ENCODE measurements around the gene CBX2.
"Not testable (repeated sequence)": the region's sequence is repeated elsewhere in the genome, so short reads cannot be mapped to it uniquely, and the experiment has no call there.

CBX2 gene

DNA sequence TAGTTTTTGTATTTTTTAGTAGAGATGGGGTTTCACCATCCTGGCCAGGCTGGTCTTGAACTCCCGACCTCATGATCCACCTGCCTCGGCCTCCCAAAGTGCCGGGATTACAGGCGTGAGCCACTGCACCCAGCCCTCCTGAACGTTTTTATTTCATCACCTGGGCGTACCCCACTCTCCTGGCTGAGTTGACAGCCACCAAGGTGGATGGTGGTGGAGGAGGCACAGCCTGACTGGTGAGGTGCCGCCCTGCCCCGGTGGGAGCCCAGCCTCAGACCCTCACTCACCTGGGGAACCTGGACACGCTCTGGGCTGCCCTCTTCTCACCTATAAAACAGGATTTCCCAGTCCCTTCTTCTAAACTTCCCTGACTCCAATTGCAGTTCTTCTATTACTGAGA is 5.2 kb upstream of the CBX2 start:
- DNase-seq: not testable (repeated sequence)

DNA sequence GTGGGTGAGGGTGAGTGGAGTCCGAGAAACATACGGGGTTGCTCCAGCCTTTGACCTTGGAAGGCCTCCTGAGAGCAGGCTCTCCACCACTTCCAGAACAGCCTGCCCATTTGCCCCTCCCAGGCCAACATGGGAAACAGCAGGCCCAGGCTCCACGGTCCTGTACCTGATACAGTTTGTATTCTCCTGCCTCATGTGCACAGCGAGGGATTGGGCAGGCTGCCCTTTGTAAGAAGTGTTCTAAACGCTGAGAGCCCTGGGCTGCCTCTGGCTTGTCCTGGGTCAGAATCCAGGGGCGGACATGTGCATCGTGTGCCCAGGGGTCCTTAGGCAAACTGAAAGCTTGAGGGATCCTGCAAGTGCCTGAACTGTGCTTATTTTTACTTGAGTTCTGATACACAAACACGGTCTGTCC is 3.4 kb upstream of the CBX2 start:
- no peak for DNase-seq

DNA sequence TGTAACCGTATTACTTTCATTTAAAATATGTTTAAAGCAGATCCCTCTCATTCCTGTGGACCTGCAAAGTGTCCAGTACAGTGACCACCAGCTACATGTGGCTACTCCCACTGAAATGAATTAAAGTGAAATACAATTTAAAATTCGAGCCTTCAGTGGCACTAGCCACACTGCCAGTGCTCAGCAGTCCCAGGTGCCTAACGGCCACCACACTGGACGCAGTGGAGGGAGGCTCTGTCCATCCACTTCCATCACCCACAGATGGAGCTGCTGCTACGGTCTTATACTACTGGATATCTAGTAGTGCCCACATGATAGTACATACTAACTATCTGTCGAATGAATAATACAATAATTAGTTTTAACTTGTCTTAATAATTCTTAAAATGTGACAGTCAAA is 2.3 kb upstream of the CBX2 start:
- DNase-seq: no peak

DNA sequence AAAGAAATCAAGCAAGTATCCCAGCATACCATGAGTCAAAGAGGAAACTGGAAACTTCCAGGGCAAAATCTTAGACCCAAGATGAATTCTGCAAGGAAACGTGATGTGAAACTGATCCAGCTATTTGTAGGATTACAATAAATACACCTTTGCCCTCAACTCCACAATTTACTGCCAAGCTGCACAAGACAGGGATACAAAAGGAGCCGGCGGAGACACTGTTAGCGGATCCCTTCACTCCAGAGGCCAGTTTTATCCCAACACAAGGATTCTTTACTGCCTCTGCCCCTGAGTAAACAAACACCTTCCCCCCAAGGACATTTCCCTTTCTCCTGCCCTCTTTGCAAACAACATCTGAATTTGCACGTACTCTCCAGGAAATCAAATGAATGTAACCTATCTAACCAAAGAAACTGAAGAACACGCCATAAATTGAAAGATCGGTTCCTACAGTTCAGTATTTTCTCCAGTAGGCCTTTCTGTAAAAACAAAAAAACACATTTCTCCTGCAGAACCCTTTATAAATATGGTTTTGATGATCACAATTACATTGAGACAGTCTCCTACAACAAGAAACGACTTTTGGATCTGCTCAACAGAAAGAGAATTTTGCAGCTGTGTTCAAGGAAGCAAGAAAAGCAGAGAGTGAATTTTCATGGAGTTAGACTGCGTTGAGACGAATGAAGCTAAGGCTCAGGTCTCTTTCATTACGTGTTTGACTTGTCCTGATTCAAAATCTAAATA is 1.4 kb upstream of the CBX2 start:
- DNase-seq: no peak

DNA sequence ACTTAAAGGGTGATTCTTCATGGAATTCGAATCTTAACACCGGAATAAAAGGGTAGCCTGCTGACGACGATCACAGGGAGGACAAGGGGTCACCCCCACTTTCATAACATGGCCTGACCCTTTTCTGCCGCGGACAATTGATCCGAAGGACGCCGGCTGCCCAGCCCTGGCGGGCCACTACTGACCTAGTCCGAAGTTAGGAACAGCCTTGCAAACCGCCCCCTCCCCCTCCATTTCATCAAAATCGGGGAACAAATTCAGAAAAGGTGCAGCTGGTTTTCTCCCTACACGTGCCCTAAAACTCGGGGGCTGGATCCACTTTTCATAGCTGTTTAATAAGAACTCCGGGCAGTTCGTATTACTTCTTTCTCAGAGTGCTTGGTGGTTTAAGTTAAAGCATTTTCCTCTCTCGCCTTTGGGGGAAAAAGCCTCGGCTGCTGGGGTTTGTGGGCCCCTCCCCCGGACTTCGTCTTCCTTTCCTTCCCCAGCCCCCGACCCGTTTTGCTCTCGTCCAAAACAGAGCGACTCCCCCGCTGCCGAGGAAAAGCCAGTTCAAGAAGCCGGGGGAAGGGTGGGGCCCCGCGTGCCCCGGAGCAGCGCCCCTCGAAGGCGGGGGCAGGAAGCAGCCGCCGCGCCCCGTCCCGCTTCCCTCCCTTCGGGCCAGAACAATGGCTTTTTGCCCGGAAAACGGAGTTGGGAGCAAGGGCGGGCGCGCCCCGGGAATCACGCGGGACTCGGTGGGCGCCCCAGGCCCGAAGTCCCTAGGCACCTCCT is 641 bp upstream of the CBX2 start:
- DNase-seq: no peak

DNA sequence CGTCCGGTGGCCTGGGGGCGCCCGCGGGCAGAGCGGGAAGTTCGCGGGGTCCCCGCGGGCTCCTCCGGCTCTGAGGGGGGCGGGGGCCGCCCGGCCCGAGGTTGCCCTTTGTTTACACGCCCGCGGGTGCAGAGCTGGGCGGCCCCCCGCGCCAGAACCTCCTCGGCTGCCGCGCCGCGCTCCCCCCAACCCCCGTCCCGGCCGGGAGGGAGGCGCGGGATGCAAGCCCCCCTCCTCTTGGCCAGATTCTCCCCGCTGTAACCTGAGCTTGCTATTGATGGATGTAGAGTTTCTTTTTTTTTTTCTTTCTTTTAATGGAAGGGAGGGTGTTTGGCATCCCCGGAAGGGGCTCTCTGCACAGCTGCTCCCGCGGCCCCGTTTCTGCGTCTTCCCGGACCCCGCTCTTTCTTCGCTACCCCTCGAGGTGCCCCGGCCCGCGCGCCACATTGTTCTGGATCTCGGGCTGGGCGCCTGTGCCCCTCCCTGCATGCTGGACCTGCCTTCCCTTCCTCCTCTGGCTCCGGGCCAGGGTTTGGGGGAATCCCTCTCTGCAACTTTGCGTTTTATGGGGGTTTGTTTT is 646 bp downstream of the CBX2 start:
- no peak for DNase-seq

DNA sequence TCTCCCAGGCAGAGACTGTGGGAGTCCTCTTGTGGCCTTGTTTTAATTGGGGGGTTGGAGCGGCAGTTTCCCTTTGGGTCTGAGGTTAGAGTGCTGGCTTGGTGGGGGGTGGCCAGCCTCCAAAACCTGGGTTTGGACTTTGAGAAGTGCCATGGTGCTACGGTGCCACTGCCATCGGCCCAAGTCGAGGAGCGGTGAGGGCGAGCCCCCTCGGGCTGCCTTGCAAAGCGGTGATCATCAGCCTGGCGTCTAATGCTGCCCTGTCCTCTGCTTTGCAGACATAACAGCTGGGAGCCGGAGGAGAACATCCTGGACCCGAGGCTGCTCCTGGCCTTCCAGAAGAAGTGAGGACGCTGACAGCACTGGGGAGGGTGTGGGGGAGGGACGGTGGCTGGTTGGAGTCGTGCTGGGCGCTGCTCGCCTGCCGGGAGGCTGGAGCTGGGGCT is 1.2 kb downstream of the CBX2 start:
- DNase-seq: no peak

DNA sequence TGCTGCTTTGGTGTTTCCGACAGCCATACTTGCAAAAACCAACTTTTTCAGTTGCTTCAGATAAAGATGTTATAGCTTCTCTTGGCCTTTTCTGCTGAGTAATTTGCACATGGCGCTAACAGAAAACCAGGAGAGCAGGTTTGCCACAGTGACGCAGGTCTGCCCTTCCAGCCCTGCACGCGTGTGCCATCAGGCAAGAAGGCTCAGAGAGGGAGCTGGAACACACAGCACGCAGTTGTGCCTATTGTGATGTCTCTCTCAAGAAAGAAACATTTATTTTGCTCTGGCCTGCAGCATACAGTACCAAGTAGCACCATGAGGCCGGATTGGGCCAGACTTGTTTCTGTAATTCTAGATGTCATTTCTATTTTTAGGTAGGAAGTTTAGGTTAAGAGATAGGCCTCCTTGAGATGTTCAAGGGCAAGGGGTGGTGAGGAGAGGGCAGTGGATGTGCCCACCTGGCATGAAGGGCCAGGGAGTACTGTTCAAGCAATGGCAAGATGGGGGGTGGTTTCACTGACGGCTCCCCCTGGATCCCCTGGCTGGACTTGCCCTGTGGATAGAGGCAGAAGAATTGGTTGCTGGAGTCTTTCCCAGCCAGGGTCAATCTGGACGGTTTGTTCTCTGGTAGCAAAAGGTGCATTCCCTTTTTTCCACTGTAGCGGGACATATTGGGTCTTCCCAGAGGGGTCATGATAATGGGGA is 1.9 kb downstream of the CBX2 start:
- no peak for DNase-seq

DNA sequence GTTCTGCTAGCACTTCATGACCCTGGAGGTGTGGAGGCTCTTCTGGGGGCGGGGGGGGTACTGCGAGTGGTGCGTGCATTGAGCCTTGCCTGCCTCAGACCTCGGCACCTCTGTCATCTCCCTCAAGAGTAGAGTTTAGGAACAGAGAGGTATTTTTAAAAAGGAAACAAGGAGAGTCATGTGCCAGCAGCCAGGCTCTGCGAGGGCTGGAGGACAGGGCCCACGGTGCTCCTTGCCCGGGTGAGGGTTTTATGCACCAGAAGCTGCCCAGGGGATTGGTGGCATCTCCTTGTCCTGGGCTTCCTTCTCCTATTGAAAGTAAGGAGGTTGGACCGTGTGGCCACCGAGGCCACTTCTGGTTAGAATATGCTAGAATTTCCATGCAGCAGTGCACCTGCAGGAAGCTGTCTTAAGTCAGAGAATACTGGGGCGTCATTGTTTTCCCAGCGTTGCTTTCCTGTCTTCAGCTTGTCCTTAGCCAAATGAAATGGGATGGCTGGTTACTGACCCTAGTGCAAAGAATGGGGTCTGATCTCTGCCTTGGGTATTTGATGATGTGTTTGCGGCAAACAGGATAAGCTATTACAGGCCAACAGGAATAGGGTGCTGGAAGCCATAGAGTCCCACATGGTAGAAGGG is 3.2 kb downstream of the CBX2 start:
- DNase-seq: no peak

DNA sequence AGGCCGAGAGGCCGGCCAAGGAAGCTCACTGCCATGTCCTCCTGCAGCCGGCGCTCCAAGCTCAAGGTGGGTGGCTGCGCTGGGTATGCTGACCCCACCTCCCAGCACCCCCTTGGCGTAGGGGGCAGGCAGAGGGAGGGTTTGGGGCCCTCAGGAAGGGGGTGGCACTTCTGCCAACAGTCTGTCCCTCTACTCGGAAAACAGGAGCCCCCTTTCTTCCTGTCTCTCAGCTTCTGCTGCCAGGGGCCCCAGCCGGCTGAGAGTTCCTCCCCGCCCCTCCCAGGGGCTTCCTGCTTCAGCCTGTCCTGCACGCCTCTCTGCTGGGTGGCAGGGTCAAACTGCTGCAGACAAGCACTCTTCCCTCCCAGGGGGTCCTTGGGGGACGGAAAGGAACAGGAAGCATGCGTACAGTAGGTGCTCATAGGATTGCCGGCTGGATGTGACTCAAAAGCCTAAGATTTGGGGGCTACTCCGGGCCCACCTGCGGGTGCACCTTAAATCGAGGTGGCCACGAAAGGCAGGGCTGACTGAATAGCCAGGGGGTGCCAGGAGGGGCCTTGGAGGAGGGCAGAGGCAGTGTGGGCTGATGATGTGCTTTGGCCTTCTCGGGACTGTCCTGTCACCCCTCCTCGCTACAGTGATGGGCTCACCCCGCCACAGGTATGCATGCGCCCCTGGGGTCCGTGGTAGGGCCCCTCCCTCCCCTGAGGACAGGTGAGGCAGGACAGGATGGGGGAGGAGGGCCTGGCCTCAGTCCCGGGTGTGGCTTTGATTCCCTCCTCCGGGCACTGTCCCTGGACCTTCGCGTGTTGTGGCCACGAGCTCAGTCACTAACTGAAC is 4.0 kb downstream of the CBX2 start:
- DNase-seq: no peak

DNA sequence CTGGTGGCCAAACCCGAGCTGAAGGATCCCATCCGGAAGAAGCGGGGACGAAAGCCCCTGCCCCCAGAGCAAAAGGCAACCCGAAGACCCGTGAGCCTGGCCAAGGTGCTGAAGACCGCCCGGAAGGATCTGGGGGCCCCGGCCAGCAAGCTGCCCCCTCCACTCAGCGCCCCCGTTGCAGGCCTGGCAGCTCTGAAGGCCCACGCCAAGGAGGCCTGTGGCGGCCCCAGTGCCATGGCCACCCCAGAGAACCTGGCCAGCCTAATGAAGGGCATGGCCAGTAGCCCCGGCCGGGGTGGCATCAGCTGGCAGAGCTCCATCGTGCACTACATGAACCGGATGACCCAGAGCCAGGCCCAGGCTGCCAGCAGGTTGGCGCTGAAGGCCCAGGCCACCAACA is 5.9 kb downstream of the CBX2 start:
- no peak for DNase-seq

DNA sequence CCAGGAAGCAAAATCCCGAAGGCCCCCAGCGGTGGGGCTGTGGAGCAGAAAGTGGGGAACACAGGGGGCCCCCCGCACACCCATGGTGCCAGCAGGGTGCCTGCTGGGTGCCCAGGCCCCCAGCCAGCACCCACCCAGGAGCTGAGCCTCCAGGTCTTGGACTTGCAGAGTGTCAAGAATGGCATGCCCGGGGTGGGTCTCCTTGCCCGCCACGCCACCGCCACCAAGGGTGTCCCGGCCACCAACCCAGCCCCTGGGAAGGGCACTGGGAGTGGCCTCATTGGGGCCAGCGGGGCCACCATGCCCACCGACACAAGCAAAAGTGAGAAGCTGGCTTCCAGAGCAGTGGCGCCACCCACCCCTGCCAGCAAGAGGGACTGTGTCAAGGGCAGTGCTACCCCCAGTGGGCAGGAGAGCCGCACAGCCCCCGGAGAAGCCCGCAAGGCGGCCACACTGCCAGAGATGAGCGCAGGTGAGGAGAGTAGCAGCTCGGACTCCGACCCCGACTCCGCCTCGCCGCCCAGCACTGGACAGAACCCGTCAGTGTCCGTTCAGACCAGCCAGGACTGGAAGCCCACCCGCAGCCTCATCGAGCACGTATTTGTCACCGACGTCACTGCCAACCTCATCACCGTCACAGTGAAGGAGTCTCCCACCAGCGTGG is 6.5 kb downstream of the CBX2 start:
- DNase-seq: no peak

DNA sequence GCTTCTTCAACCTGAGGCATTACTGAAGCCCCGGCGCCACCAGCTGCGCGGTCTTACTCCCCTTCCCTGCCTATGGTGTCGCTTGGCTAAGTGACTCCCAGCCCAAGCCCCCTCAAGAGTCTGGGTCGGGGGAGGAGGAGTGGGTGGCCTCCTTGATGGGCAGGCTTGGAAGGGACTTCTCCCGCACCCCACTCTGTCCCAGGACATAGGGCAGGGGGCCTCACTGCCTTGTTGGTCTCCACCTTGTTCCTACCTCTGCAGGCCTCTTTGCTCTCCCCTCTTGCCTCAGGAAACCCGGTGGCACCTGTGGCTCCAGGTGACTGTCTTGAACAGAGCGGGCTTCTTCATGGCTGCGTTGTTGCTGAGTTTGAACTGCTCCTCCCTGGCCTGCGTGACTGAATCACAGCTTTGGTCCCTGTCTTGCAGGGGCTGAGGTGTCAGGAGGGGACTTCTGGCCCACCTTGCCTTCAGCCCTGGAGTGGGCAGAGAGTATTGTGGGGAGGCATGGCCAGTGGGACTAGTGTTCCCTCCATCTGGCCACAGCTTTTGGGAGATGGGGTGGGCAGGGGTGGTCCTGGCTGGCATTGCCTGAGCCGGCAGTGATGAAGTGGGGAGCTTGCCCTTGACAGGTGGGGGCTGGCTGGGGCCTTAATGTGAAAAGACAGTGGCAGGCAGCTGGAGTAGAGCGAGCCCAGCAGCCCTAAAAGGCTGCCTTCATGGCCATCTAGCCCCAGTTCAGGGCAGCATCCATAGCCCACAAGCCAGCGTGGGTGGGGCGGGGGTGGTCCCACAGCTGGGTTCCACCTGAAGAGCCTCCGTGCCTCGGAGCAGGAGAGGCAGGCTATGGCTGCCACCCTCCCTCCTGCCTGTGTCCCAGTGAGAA is 7.3 kb downstream of the CBX2 start:
- no peak for DNase-seq

DNA sequence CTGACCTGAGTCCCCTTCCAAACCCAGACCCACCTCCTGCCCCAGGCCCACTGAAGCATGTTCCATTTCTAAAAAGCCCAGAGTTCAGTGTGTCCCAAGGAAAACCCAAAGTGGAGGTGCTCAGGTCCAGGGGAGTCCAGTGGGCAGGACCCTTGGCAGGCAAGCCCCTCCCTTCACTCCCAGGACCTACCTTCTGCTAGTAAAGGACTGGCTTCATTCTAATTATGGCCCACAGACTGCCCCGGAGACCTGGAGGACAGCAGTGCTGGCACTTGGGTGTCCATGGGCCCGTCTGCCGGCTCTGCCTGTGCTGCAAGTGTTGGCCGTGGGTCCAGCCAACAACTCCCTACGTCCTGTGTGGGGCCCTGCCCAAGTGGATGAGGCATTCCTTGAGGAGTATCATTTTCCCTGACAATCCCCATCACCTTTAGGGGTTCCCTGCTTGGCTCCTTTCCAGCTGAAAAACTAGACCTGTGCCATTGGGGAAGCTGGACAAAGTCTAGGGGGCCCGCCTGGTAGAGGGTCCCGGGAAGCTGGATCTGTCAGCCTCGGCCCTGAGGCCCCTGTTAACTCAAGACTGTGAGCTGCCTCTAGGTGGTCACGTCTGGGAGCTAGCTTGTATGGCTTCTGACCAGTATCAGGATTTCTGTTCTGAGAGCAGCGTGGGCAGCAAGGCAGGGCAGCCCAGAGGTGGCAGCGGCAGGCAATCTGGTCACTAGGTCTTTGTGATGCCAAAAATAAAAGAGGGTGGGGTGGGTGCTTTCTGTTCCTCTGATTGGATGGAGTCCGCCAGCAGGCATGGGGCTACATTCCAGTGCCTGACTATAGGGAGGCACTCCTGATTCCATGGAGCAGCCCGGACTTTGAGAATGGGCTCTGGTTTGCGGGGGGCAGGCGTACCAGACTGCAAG is 8.2 kb downstream of the CBX2 start:
- no peak for DNase-seq

DNA sequence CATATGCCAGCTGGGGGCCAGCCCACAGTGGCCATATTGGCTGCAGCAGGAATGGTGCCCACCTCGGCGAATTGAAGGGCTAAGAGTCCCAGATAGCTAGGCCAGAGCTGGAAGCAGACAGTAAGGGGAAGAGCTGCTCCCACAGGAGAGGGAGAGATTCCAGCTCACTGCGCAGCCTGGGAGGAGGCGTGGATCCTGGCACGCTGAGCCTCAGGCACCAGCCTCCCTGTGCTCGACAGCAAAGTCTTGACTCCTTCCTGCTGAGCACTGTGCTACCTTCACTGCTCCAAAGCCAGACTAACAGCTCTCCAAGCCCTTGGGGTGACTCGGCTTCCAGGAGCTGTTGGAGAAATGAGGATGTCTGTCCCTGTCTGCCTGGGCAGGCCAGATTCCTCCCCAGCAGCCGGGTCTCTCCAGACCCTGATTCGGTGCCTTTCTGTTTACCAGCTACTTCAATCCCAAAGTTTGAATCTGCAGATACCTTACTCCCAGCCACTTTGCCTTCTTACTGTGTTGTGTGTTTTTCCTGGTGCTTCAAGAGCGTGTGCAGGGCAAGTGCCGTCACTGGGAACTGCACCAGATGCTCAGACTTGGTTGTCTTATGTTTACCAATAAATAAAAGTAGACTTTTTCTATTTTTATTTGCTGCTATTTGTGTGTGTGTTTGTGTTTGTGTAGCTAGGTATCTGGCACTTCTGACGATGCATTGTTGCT is 9.1 kb downstream of the CBX2 start:
- DNase-seq: no peak

DNA sequence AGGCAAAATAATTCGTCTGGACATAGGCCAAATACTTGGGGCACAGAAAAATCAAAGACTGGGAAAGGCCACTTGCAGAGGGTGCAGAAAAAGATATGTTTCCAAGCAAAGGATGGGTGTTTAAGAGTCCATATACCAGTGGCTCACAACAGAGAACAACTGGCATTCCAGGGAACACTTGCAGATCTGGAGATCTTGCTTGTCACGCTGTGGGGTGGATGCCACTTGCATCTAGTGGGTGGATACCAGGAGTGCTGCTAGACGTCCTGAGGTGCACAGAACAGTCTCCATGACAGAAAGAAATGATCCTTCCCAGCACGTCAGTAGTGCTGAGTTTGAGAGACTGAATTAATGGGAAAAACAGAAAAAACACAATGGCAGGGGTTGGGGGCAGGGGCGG is 10.5 kb downstream of the CBX2 start:
- DNase-seq: no peak

DNA sequence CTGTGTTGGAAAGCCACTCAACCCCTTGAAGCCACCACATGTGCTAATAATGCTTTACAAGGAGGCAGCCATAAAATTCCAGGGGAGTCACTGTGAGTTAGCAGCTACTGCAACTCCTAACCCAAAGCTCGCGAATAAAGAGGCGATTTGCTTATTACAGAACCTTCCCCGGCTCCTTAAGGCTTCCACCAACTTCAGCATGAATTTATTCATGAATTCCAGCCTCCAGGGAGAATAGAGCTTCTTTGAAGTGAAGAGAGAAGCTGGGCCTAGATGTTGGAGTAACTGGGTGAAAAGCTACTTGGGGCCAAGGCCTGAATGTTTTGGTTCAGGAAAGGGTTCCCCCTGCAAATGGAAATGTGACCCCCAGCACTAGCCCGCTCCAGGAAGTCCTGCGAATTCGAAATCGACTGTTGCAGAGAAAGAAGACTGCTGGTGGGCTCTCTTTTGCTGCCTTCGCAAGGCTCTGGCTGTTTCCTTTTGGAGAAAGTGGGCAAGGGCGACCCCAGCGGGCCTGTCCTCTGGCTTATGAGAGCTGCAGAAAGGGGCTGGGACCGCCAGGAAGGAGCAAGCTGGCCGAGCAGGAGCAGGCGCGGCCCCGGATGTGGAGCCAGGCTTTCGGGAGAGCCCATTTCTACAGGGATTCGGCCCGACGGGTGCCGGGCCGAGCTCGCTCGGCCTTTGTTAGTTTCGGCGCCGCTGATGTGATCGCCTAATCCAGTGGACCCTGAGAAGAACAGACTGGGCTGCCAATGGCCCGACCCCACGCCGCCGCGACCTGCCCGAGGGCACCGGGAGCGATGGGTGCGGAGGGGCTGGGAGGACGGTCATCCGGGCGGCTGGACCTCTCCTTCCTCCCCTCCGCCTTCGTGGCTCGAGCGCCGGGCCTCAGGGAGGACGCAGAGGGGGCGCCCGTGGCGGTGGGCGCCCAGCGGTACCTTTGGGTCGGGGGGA is 11.3 kb downstream of the CBX2 start:
- DNase-seq: no peak
